Activated CD4-positive, alpha-beta T cell treated with anti-CD3 and anti-CD28 coated beads, Interleukin-10, Interleukin-2, amounts not matched to agents 100 ng/mL and 50 ng/mL, durations not matched to agents 16 hours and 8 hours (primary cell): ENCODE results near the gene PDZD8.
"Not testable (repeated sequence)": the region's sequence is repeated elsewhere in the genome, so short reads cannot be mapped to it uniquely, and the experiment has no call there.

Source experiments
- DNase-seq: peaks from one replicate; pipeline ENCODE4 v3.0.0-alpha.2; 2020

PDZD8 gene

DNA sequence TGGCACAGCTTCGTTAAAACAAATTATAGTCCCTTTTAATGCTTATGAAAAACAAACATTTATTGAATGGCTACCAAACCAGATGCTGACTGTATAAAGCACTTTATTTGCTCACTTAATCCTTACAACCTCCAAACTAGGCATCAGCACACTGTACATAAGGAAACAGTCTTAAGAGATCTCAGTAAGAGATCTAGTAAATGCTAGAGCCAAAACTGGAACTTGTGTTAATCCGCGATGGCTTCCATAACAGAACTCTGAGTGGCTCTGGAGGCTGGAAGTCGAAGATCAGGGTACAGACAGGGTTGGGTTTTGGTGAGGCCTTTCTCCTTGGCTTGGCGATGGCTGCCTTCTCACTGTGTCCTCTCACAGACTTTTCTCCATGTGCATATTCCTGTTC is 27.0 kb downstream of the PDZD8 start:
- DNase-seq: no peak

DNA sequence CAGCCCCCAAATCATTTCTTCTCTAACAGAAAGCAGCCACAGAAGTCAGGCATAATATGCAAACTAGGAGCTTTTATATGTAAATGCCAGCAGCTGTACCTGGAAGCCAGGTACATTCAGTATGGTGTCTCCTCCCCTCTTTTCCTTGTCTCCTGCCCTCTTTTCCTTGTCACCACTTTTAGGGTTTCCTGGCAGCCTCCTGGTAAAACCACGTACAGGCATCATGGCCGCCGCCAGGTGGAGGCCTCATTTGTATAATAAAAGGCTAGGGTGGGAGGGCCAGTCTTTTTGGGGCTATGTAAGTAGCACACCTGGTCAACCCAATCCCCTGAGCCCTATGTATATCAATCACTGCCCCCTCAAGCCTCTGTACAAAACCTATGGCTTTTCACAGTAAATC is 28.7 kb downstream of the PDZD8 start:
- DNase-seq: no peak

DNA sequence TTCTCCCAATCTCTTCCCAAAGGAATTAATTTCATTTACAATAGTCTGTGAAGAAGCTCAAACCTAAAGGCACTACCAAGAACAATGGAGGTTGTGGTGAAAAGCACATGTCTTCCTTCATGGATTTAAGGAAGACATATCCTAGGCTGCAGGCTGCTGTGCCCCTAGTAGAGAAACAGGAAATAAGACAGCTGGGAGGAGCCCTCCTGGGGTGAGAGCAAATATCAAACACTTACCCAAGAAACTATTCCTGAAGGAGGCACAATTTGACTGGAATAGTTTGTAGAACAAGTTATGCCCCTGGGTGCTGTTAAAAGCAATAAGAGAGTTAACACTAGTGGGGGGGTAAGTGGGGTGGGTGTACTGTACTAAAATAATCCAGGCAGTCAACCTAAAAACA is 30.1 kb downstream of the PDZD8 start:
- no peak for DNase-seq

DNA sequence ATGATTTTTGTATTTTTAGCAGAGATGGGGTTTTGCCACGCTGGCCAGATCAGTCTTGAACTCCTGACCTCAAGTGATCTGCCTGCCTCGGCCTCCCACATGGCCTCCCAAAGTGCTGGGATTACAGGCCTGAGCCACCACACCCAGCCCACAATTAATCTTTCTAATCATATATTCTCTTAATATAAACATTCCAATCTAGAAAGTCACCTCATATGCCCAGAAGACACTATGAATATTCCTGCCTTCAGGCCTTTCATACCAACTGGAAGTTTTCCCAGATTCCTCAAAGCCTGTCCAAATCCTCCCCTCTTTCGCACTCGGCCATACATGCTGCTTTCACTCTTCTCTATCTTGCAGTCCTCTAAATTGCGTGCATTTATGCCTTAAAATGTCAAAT is 32.6 kb downstream of the PDZD8 start:
- no peak for DNase-seq

DNA sequence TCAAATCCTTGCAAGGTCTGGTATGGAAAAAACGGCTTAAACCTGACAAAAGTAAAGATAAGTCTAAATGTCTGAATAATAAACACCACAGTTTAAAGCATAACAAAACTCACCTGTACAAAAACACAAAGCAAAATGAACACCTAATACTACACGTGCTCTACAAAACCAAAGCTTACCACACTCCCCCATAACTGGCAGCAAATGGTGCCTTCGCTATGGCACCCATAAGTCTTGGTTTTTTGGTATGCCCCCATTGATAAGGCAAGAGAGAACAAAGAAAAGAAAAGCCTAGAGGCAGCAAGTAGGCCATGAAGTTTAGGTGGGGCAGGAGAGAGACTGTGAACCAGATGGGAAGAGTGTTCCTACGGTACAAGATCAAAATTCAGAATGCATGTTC is 34.2 kb downstream of the PDZD8 start:
- DNase-seq: no peak

DNA sequence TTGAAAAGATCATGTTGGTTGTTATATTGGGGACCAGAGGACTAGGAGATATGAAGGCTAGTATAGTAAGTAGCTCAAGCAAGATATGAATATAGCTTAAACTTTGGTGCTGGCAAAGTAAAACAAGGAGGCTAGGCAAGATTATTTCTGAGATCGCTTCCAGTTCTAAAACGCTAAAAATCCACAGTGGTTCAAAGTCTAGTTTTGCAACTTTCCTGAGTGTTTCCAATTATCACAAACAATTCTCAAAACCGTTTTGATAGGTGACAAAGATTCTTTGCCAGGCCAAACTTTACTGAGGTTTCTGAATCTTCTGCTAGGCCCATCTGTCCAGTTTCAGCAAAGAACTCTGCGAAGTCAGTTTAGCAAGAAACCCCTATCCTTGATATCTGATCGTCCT is 35.3 kb downstream of the PDZD8 start:
- no peak for DNase-seq

DNA sequence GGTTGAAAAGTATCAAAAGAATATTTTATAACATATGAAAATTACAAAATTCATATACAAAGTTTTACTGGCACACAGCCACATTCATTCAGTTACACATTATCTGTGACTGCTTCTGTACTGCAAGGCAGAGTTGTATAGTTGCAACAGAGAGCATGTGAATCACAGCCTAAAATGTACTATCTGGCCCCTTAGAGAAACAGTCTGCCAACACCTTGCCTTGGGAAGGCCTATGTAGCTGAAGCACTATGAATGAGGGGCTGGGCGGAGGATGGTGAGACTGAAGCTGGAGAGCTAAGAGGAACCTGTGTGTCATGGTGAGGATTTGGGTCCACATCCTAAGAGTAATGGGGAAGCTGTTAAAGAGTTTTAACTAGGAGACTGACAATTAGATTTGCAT is 35.7 kb downstream of the PDZD8 start:
- DNase-seq: no peak

DNA sequence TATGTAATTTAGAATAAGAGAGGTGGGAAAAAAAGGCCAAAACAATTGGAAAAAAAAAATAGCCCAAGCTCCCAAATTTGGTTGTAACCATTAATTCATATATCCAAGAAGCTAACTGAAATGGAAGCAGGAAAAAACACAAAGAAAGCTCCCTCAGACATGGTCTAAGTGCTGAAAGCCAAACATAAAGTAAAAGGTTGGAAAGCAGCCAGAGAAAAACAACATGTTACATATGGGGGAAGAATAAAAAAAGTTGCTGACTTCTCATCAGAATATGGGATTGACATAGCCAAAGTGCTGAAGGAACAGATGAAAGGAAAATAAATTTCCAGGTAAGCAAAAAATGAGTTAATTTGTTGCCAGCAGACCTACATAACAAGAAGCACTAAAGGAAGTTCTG is 40.3 kb downstream of the PDZD8 start:
- no peak for DNase-seq

DNA sequence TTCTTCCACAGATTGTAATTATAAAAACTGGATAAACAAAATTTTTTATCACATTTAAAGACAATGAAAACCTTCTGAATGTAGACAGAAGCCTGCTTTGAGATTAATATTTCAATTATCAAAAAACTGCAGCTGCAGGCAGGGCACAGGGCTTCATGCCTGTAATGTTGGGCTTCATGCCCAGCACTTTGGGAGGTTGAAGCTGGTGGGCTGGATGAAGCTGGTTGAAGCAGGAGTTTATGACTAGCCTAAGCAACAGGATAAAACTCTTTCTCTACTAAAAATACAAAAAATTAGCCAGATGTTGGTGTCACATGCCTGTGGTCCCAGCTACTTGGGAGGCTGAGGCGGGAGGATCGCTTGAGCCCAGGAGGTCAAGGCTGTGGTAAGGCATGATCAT is 41.2 kb downstream of the PDZD8 start:
- DNase-seq: no peak

DNA sequence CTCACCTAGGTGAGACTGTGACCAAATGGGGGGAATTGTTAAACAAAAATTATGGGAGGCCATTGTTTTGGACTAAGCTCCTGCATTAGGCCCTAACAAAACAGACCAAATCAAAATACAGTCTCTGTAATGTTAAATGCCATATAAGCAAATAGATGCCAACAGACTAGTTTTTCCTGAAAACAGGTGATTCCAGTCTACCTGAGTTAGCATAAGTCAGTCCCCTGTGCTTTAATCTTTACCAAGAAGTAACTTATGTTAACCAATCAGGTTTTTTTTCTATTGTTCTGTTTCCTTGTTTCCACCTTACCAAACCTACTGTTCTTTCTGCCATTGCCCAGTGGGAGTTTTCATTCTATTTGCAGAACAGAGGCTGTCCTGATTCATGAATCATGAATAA is 48.0 kb downstream of the PDZD8 start:
- no peak for DNase-seq

DNA sequence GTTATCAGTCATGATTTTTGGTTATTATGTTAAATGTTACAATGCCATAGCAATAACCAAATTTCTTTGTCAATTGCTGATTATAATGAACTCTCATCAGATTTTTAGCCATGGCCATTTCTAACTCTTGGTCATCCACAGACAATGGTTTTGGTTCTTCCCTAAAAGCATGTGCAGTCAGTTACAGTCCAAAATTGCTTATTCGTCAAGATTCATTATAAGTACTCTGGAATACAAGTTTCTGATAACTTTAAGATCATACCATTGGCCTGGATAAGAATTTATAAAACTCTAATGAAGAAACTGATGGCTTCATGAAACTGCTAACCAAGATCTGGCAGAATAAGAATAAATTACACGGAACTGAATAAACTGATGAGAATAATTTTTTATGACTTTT is 50.9 kb downstream of the PDZD8 start:
- no peak for DNase-seq

DNA sequence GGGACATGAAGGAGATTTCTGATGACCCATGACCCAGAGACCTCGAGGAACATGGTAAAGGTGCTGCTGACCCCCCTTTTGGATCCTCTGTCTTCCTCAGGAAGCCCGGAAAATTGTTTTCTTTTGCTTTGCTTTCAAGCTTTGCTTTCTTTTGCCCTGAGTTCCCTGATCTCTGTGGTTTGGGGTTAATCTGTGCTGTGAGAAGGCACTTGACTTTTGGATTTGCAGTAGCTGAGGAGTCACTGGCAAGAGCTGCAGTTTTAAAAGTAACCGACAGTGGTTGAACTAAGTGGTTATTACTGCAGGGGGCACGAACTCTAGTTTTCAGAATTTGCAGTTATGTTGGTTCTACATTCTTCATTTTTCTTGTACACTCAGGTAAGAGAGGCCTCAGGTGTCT is 53.0 kb downstream of the PDZD8 start:
- DNase-seq: no peak

DNA sequence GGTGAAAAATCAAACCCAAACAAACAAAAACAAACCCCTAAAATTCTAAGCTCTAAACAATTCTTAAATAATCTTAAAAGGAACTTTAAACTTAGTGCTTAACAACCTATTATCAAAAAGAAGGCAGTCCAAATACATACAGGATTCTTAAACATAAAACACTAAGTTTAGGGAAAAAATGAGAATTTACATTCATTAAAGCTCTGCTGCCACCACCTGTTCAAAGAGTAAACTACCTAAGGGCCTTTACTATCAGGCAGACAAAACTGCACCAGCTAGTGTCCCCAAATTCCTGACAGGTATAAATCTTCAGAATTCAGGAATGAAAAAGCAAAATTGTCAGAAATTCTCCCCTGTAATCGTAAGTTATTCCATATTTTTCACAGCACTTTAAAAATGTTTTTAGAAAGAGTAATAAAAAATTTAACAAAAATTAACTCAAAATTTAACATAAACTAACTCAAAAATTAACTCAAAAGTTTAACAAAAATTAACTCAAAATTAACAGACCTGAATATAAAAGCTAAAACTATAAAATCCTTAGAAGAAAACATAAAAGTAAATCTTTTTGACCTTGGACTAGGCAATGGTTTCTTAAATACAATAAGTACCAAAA is 55.1 kb downstream of the PDZD8 start:
- peak; percentile 11 for DNase-seq

DNA sequence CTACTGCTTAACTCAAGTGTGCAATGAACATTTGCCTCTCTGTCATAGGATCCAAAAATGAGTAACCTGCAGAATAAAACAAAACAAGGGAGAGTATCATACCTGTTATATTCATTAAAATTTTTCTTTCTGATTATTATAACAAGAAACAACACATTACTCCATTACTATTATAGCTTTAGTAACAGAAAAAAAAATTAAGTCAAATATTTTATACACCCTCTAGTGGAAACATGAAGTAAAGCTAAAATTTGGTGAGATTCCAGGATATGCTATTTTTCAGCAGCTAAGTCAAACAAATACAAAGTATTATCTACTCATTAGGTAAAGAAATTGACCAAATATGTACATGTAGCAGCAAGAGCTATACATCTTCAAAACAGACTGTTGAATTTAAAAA is 56.3 kb downstream of the PDZD8 start:
- DNase-seq: no peak

DNA sequence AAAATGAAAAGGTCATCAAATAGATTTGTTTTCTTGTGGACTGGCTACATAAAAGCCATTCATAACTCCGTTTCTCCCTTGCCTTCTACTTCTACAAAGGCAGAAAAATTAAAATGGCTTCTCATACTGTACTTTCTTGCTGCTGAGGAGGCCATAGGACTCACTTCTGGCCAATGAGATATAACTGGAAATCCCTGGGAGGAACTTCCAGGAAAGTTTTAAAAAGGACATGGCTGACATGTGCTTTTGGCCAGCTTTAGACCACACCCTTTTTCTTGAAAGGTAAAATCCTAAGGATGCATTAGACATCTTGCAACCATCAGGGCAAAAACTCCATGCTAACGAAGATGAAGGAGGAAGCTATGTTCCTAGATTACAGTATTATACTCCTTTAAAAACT is 58.5 kb downstream of the PDZD8 start:
- no peak for DNase-seq

DNA sequence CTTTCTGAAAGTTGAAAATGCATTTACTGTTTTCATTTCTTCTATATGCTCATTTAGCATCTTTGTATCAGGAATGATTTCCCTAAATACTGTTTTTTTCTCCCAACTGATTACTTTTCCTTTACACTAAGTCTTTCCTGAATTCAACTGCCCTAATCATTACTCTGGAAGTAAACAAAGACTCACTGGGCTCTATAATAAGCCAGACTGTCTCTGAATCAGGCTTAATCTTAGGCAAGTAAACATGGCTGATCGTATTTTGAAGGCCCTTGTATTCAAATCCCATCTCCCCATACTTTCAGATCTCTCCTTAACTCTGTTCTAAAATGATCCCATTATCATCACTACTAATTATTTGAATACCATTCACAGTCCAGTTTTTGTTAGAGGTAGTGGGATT is 61.6 kb downstream of the PDZD8 start:
- DNase-seq: no peak

DNA sequence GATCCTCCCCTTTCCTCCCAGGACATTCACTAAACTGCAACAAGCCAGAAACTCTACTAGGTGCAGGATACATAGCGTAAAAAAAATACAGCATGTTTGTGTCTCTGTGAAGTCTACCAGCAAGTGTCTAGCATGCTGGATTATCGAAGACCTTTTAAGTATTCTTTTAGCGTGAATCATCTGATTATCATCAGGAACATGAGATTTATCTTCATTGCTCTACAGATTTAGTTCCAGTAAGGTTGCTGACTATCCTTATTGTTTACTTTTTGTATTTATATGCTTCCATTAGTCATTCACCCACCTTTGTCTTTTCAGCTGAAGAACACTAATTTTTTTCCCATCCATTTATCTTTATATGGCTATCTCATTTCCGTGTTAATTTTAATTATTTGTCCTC is 62.8 kb downstream of the PDZD8 start:
- no peak for DNase-seq

DNA sequence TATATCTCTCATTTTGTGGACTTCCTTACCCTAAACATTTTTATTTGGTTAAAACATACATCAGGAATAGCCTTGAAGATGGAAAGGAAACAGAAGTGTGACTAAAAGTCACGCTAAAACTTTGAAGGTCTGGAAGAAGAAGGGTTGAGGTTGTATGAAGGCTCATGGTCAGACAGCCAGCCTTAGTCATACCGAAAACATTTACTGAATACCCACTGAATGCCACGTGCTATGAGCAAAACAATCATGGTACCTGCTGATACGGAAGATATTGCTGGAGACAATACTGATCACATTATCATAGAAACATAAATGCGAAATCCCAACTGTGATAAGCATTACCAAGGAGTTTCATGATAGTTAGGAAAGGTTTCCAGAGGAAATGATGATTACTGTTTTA is 64.0 kb downstream of the PDZD8 start:
- peak; percentile 4 for DNase-seq

DNA sequence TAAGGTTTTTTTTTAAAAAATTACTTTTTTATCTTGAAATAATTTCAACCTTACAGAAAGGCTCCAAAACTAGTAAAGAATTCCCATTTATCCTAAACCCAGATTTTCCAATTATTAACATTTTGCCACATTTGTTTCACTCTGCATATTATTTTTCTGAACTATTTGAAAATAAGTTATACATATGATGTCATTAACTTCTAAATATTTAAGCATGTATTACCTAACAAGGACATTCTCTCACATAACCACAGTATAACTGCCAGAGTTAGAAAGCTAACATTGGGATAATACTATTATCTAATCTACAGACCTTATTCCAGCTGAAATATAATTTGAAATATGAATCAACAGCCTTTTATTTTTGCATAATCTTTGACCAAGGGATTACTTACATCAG is 68.6 kb downstream of the PDZD8 start:
- DNase-seq: no peak

DNA sequence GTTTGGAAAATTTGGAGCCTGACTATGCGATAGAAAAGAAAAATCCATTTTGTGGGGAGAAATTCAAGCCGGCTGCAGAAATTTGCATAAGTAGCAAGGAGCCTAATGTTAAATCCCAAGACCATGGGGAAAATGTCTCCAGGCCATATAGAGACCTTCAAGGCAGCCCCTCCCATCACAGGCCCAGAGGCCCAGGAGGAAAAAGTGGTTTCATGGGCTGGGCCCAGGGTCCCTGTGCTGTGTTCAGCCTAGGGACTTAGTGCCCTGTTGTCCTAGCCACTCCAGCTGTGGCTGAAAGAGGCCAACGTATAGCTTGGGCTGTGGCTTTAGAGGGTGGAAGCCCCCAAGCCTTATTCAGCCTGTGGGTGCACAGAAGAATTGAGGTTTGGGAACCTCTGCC is 71.8 kb downstream of the PDZD8 start:
- not testable (repeated sequence) for DNase-seq

DNA sequence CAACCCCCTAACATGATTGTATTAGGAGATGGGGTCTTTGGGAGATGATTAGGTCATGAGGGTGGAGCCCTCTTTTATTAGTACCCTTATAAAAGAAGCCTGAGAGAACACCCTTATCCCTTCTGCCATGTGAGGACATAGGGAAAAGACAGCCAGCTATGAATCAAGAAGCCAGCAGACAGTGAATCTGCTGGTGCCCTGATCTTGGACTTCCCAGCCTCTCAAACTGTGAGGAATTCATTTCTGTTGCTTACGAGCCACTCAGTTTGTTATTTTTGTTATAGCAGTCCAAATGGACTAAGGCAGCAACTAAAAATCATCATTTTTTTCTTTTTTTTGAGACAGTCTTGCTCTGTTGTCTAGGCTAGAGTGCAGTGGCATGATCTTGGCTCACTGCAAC is 74.6 kb downstream of the PDZD8 start:
- DNase-seq: no peak

DNA sequence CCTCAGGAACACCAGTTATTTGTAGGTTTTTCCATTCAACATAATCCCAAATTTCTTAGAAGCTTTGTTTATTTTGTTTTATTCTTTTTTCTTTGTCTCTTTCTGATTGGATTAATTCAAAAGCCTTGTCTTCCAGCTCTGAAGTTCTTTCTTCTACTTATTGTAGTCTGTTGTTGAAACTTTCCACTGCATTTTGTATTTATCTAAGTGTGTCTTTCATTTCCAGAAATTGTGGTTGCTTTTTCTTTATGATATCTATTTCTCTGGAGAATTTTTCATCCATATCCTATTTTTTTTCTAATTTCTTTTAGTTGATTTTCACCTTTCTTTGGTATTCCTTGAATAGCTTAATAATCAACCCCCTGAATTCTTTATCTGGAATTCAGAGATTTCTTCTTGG is 75.8 kb downstream of the PDZD8 start:
- no peak for DNase-seq

DNA sequence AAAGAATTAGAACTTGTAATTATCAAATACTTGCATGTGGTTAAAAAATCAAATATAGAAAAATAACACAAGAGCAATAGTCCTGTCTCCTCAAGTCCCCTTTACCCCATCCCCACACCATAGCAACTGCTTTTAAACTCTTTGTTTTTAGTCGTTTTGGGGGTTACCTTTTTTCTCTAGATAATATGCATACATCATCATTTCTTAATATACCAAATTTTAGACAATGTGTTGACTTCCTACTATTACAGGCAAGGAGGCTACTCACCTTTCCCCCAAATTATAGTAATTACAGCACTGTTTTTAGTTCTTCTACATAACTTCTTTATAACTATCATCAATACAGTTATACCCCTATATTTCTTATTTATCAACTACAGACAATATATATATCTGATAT is 77.0 kb downstream of the PDZD8 start:
- DNase-seq: no peak

DNA sequence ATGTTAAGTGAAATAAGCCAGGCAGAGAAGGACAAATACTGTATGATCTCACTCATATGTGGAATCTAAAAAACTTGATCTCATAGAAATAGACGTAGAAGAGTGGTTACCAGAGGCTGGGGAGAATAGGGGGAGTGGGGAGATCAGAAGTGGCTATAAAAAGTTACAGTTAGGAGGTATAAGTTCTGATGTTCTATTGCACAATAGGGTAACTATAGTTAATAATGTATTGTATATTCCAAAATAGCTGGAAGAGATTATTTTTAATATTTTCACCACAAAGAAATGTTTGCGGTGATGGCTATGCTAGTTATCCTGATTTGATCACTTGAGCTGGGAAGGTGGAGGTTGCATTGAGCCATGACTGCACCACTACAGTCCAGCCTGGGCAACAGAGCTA is 80.5 kb downstream of the PDZD8 start:
- DNase-seq: no peak

DNA sequence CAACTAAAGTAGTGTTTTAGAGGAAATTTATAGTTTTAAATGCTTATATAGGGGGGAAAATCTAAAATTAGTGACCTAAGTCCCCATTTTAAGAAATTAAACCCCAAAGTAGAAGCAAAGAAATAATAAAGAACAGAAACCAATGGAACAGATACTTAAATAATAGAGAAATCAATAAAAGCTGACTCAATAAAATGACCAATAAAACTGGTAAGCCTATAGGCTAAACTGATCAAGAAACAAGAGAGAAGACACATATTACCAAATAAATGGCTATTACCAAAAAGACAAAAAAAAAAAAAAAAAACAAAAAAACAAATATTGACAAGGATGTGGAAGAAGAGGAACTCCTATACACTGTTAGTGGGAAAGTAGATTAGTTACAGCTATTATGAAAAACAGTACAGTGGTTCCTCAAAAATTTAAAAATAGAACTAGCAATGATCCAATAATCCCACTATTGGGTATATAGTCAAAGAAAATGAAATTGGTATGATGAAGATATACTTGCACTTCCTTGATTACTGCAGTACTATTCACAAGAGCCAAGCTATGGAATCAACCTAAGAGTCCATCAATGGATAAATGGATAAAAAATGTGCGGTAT is 81.1 kb downstream of the PDZD8 start:
- no peak for DNase-seq

DNA sequence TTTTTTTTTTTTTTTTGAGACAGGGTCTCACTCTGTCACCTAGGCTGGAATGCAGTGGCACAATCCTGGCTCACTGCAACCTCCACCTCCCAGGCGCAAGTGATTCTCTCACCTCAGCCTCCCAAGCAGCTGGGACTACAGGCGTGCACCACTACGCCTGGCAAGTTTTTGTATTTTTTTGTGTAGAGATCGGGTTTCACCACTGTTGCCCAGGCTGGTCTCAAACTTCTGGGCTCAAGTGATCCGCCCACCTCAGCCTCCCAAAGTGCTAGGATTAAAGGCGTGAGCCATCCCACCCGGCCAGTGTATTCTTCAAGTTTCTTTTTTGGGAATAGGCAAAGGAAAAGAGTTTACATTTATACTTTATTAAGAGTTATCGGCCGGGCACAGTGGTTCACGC is 84.4 kb downstream of the PDZD8 start:
- not testable (repeated sequence) for DNase-seq
